Measurements from ENCODE around the gene HOMER2.

Gene HOMER2

GRCh38 chr15:82934100-82934880, 18.2 kb downstream of the HOMER2 start:
- no peak overlapping the region for H3K9ac ChIP-seq
- no peaks in the 10 kb centered on the region for H3K27me3 ChIP-seq
- H3K4me2 ChIP-seq = no peak overlapping the region
- H4K20me1 ChIP-seq = no peaks in the 10 kb centered on the region
- H3K4me1 ChIP-seq = peaks cover 7% of the 10 kb centered on the region; the same call in 1 of the 2 replicates
- no peaks in the 10 kb centered on the region for H3K9me3 ChIP-seq
- TF ChIP-seq Cebpa-rat (IDR thresholded peaks at IDR 0.05) = no peak
- H3K4me3 ChIP-seq = no peak overlapping the region
- no peaks in the 10 kb centered on the region for H3K36me3 ChIP-seq
- no peak overlapping the region for H3K27ac ChIP-seq

GRCh38 chr15:82933576-82933975, 18.9 kb downstream of the HOMER2 start:
- Histone ChIP-seq H3K27me3 (no peaks in the 10 kb centered on the region), H3K9ac (no peak overlapping the region), H3K9me3 (no peaks in the 10 kb centered on the region), H3K27ac (no peak overlapping the region), H3K4me3 (no peak overlapping the region), H3K4me1 (peaks cover 7% of the 10 kb centered on the region; the same call in 1 of the 2 replicates), H3K36me3 (no peaks in the 10 kb centered on the region), H4K20me1 (no peaks in the 10 kb centered on the region), H3K4me2 (no peak overlapping the region)
- TF ChIP-seq Cebpa-rat (IDR thresholded peaks at IDR 0.05) = no peak

GRCh38 chr15:82931221-82931620, 21.3 kb downstream of the HOMER2 start:
- Histone ChIP-seq H3K27me3 (no peaks in the 10 kb centered on the region), H3K36me3 (no peaks in the 10 kb centered on the region), H4K20me1 (no peaks in the 10 kb centered on the region), H3K9me3 (no peaks in the 10 kb centered on the region), H3K4me1 (peaks cover 7% of the 10 kb centered on the region; the same call in 1 of the 2 replicates), H3K4me2 (no peak overlapping the region), H3K9ac (no peak overlapping the region), H3K27ac (no peak overlapping the region), H3K4me3 (no peak overlapping the region)
- TF ChIP-seq Cebpa-rat (IDR thresholded peaks at IDR 0.05) = no peak

- H4K20me1 ChIP-seq = no peaks in the 10 kb centered on the region
Measured at GRCh38 chr15:82930461-82930860, 22.1 kb downstream of the HOMER2 start.

GRCh38 chr15:82928711-82929110, 23.8 kb downstream of the HOMER2 start:
- H3K4me3 ChIP-seq = no peak overlapping the region
- no peak overlapping the region for H3K4me2 ChIP-seq
- no peaks in the 10 kb centered on the region for H3K27me3 ChIP-seq
- no peaks in the 10 kb centered on the region for H4K20me1 ChIP-seq
- no peak for TF ChIP-seq Cebpa-rat (IDR thresholded peaks at IDR 0.05)
- no peak overlapping the region for H3K9ac ChIP-seq
- H3K36me3 ChIP-seq = no peaks in the 10 kb centered on the region
- H3K27ac ChIP-seq = no peak overlapping the region
- no peaks in the 10 kb centered on the region for H3K9me3 ChIP-seq
- H3K4me1 ChIP-seq = peaks cover 7% of the 10 kb centered on the region; the same call in 1 of the 2 replicates

More at GRCh38 chr15:82930461-82930860, 22.1 kb downstream of the HOMER2 start:
- no peak overlapping the region for H3K4me3 ChIP-seq
- H3K36me3 ChIP-seq = no peaks in the 10 kb centered on the region
- no peak overlapping the region for H3K27ac ChIP-seq
- H3K4me2 ChIP-seq = no peak overlapping the region
- no peak for TF ChIP-seq Cebpa-rat (IDR thresholded peaks at IDR 0.05)
- no peak overlapping the region for H3K9ac ChIP-seq
- H3K4me1 ChIP-seq = peaks cover 7% of the 10 kb centered on the region; the same call in 1 of the 2 replicates
- no peaks in the 10 kb centered on the region for H3K27me3 ChIP-seq
- H3K9me3 ChIP-seq = no peaks in the 10 kb centered on the region

GRCh38 chr15:82923744-82924143, 28.8 kb downstream of the HOMER2 start:
- H3K9me3 ChIP-seq = no peaks in the 10 kb centered on the region
- H3K27me3 ChIP-seq = no peaks in the 10 kb centered on the region
- no peaks in the 10 kb centered on the region for H3K4me1 ChIP-seq
- H3K27ac ChIP-seq = no peak overlapping the region
- H3K4me2 ChIP-seq = no peak overlapping the region
- no peak overlapping the region for H3K9ac ChIP-seq
- no peaks in the 10 kb centered on the region for H4K20me1 ChIP-seq
- TF ChIP-seq Cebpa-rat (IDR thresholded peaks at IDR 0.05) = no peak
- no peaks in the 10 kb centered on the region for H3K36me3 ChIP-seq
- no peak overlapping the region for H3K4me3 ChIP-seq

- Histone ChIP-seq H3K36me3 (no peaks in the 10 kb centered on the region), H3K4me2 (no peak overlapping the region), H3K27me3 (no peaks in the 10 kb centered on the region), H3K4me3 (no peak overlapping the region), H3K9ac (no peak overlapping the region), H4K20me1 (no peaks in the 10 kb centered on the region), H3K4me1 (no peaks in the 10 kb centered on the region), H3K27ac (no peak overlapping the region), H3K9me3 (no peaks in the 10 kb centered on the region)
- no peak for TF ChIP-seq Cebpa-rat (IDR thresholded peaks at IDR 0.05)
Measured at GRCh38 chr15:82922737-82923136, 29.8 kb downstream of the HOMER2 start.

GRCh38 chr15:82921939-82922338, 30.6 kb downstream of the HOMER2 start:
- Histone ChIP-seq H3K4me3 (no peak overlapping the region), H3K4me2 (no peak overlapping the region), H4K20me1 (no peaks in the 10 kb centered on the region), H3K27ac (no peak overlapping the region), H3K27me3 (no peaks in the 10 kb centered on the region), H3K36me3 (no peaks in the 10 kb centered on the region), H3K4me1 (no peaks in the 10 kb centered on the region), H3K9ac (no peak overlapping the region), H3K9me3 (no peaks in the 10 kb centered on the region)
- TF ChIP-seq Cebpa-rat (IDR thresholded peaks at IDR 0.05) = no peak

GRCh38 chr15:82921242-82921641, 31.3 kb downstream of the HOMER2 start:
- no peaks in the 10 kb centered on the region for H3K27me3 ChIP-seq
- no peak overlapping the region for H3K27ac ChIP-seq
- H3K4me3 ChIP-seq = no peak overlapping the region
- no peak for TF ChIP-seq Cebpa-rat (IDR thresholded peaks at IDR 0.05)
- no peaks in the 10 kb centered on the region for H3K9me3 ChIP-seq
- H3K9ac ChIP-seq = no peak overlapping the region
- no peaks in the 10 kb centered on the region for H3K36me3 ChIP-seq
- H3K4me1 ChIP-seq = no peaks in the 10 kb centered on the region
- H4K20me1 ChIP-seq = no peaks in the 10 kb centered on the region
- no peak overlapping the region for H3K4me2 ChIP-seq

- no peak overlapping the region for H3K4me2 ChIP-seq
- H4K20me1 ChIP-seq = no peaks in the 10 kb centered on the region
- no peak overlapping the region for H3K27ac ChIP-seq
- H3K4me1 ChIP-seq = no peaks in the 10 kb centered on the region
- no peaks in the 10 kb centered on the region for H3K27me3 ChIP-seq
- no peaks in the 10 kb centered on the region for H3K36me3 ChIP-seq
- H3K9me3 ChIP-seq = no peaks in the 10 kb centered on the region
- no peak for TF ChIP-seq Cebpa-rat (IDR thresholded peaks at IDR 0.05)
- H3K9ac ChIP-seq = no peak overlapping the region
- H3K4me3 ChIP-seq = no peak overlapping the region
Measured at GRCh38 chr15:82919231-82919886, 33.2 kb downstream of the HOMER2 start.
